ENCODE results near the gene BORCS8. TPM values are rescaled to one million over a fixed set of nuclear protein-coding genes. Genes with fewer than 3 reads are reported as not detected.

Gene BORCS8
- total and polyA plus RNA-seq, 2 of the 4 experiments (the other 2 are of a cell fraction): 16.7 to 33.9 TPM

GRCh38 chr19:19186742-19187141 lies 5.2 kb downstream of the BORCS8 start:
- WGBS, 2 experiments (ENCODE audit: extremely low coverage in 2 of 2, insufficient read length in 1 of 2): 100% methylated on average over 8 of the region's 14 CpGs; no CpG with 5 or more reads in 1 of the 2 experiments
- Histone ChIP-seq H3K56ac (ENCODE audit: extremely low read depth, insufficient read depth, low read length) (no peak overlapping the region), H3K23ac (ENCODE audit: low read depth, low read length) (no peak overlapping the region), H2BK5ac (ENCODE audit: low read depth, low read length, poor library complexity, severe bottlenecking) (no peak overlapping the region), H3K4me1 (ENCODE audit: control insufficient read depth, insufficient read depth, low read length) (no peaks in the 10 kb centered on the region), H2AFZ (replicated peaks; ENCODE audit: low read length, poor library complexity) (no peak overlapping the region), H2AK5ac (ENCODE audit: low read depth, low read length) (no peak overlapping the region), H3K14ac (replicated peaks; ENCODE audit: low read depth, low read length) (no peak overlapping the region), H3K27ac (ENCODE audit: insufficient read depth, low read length) (no peak overlapping the region), H3K9me1 (ENCODE audit: insufficient read depth, low read length) (no peaks in the 10 kb centered on the region; the same call in 1 of the 2 replicates), H3K9me3 (ENCODE audit: control insufficient read depth, insufficient read depth, low read length) (no peaks in the 10 kb centered on the region), H3K36me3 (ENCODE audit: control insufficient read depth, insufficient read depth, low read length) (peaks cover 18% of the 10 kb centered on the region), H4K91ac (ENCODE audit: insufficient read depth, low read depth, low read length) (no peak overlapping the region), H3K4ac (ENCODE audit: low read depth, low read length) (no peak overlapping the region), H4K20me1 (ENCODE audit: insufficient read depth, low read length) (peaks cover 7% of the 10 kb centered on the region), H4K8ac (ENCODE audit: low read depth in 2 of 2, low read length in 2 of 2) (no peak overlapping the region), H3K27me3 (ENCODE audit: control insufficient read depth, insufficient read depth, low read length) (no peaks in the 10 kb centered on the region), H4K5ac (ENCODE audit: low read depth, low read length) (no peak overlapping the region), H2BK20ac (ENCODE audit: low read depth, low read length) (no peak overlapping the region), H3K9ac (ENCODE audit: low read depth, low read length) (no peak overlapping the region), H3K79me1 (ENCODE audit: low read depth in 1 of 2, low read length in 2 of 2) (peaks cover 29 to 50% of the 10 kb centered on the region in 2 experiments), H2AK9ac (replicated peaks; ENCODE audit: low read depth, low read length, poor library complexity) (no peak overlapping the region), H2BK15ac (ENCODE audit: low read depth, low read length) (no peak overlapping the region), H3K4me2 (ENCODE audit: low read depth, low read length) (no peak overlapping the region), H3K18ac (ENCODE audit: low read depth, low read length) (no peak overlapping the region), H3K4me3 (ENCODE audit: insufficient read depth, low read depth, low read length) (no peak overlapping the region), H2BK120ac (ENCODE audit: low read depth, low read length) (no peak overlapping the region)
- no TSS peak for BruUV-seq (replicated peaks)
- DNase-seq (no peak), ATAC-seq (ENCODE audit: low read depth) (no peak)
- in situ Hi-C loops (cut with MboI; ENCODE audit: low sequenced_read_pairs) (no loop called here), dilution Hi-C loops (cut with HindIII; ENCODE audit: low sequenced_read_pairs, unreplicated experiment) (no loop called here), intact Hi-C loops (cut with micrococcal nuclease) (no loop called here)
- no peak for TF ChIP-seq BHLHE40 (IDR thresholded peaks at IDR 0.05; ENCODE audit: low read depth, low read length)
- TF ChIP-seq SMC3 (IDR thresholded peaks at IDR 0.05; ENCODE audit: low read depth, low read length): no peak
- no peak for TF ChIP-seq FOS (IDR thresholded peaks at IDR 0.05; ENCODE audit: low read depth, low read length)
- CTCF ChIA-PET: no interaction called here
- POLR2A ChIA-PET (ENCODE audit: unreplicated experiment): no interaction called here

Measured in IMR-90 (cell line).